Duodenal mucosa (tissue), 2 donors: ENCODE measurements around the gene C11orf65.

Experiments used
- H3K27ac ChIP-seq: one replicate; pipeline ENCODE4 v1.7.0; 2013; ENCODE audit warnings: low read depth, low read length
- H3K27me3 ChIP-seq, 2 donors: one replicate each; pipeline ENCODE4 v1.7.0; 2013; ENCODE audit warnings: low read length in 2 of 2, control low read depth in 1 of 2; ENCODE audit not compliant: insufficient read depth in 2 of 2, control insufficient read depth in 1 of 2
- H3K36me3 ChIP-seq, 2 donors: one replicate each; pipeline ENCODE4 v1.7.0; 2013; ENCODE audit warnings: low read length in 2 of 2, control low read depth in 1 of 2; ENCODE audit not compliant: insufficient read depth in 2 of 2, control insufficient read depth in 1 of 2
- H3K4me1 ChIP-seq, 2 donors: one replicate each; pipeline ENCODE4 v1.7.0; 2013; ENCODE audit warnings: low read length in 2 of 2, control low read depth in 1 of 2; ENCODE audit not compliant: insufficient read depth in 2 of 2, control insufficient read depth in 1 of 2
- H3K4me3 ChIP-seq, 2 donors: one replicate each; pipeline ENCODE4 v1.7.0; 2013; ENCODE audit warnings: low read length in 2 of 2, low read depth in 1 of 2
- H3K9ac ChIP-seq, 2 donors: one replicate each; pipeline ENCODE4 v1.7.0; 2013; ENCODE audit warnings: low read length in 2 of 2, low read depth in 1 of 2
- H3K9me3 ChIP-seq, 2 donors: one replicate each; pipeline ENCODE4 v1.7.0; 2013; ENCODE audit warnings: low read length in 2 of 2, control low read depth in 1 of 2; ENCODE audit not compliant: control insufficient read depth in 1 of 2

Gene C11orf65

GRCh38 chr11:108498046-108498815 is 30.9 kb upstream of the C11orf65 start, which contains the start of gene POGLUT3:
Gene POGLUT3 (minus strand): TSS chr11:108498384. CDS start chr11:108498366, 18 bp downstream.
- Histone ChIP-seq H3K4me3 (peak within 1 kb of the TSS; percentile 70 to 71), H3K27ac (peak within 1 kb of the TSS; percentile 91)

GRCh38 chr11:108497317-108498045 is 30.2 kb upstream of the C11orf65 start:
- H3K4me3 ChIP-seq: peak overlapping the region; percentile 70 to 71
- no peaks in the 10 kb centered on the region for H3K36me3 ChIP-seq
- H3K9me3 ChIP-seq: no peaks in the 10 kb centered on the region
- H3K4me1 ChIP-seq: peaks cover 7 to 10% of the 10 kb centered on the region in 2 donors
- H3K27ac ChIP-seq: peak overlapping the region; percentile 91
- H3K27me3 ChIP-seq: no peaks in the 10 kb centered on the region
- H3K9ac ChIP-seq: peak overlapping the region; percentile 21 to 66

More at GRCh38 chr11:108498046-108498815, 30.9 kb upstream of the C11orf65 start, which contains the start of gene POGLUT3:
- peak within 1 kb of the TSS; percentile 21 to 66 for H3K9ac ChIP-seq
- H3K27me3 ChIP-seq: no peaks in the 10 kb centered on the region
- no peaks in the 10 kb centered on the region for H3K9me3 ChIP-seq
- H3K4me1 ChIP-seq: peaks cover 7 to 10% of the 10 kb centered on the region in 2 donors
- H3K36me3 ChIP-seq: no peaks in the 10 kb centered on the region

- peaks cover 7 to 10% of the 10 kb centered on the region in 2 donors for H3K4me1 ChIP-seq
- H3K27me3 ChIP-seq: no peaks in the 10 kb centered on the region
- H3K9me3 ChIP-seq: no peaks in the 10 kb centered on the region
- peak overlapping the region; percentile 21 to 66 for H3K9ac ChIP-seq
- H3K36me3 ChIP-seq: no peaks in the 10 kb centered on the region
- H3K27ac ChIP-seq: no peak overlapping the region
- peak overlapping the region; percentile 70 to 71 for H3K4me3 ChIP-seq
Measured at GRCh38 chr11:108496643-108497256, 29.4 kb upstream of the C11orf65 start.

- H3K27me3 ChIP-seq: no peaks in the 10 kb centered on the region
- no peaks in the 10 kb centered on the region for H3K9me3 ChIP-seq
- H3K36me3 ChIP-seq: no peaks in the 10 kb centered on the region
- no peak overlapping the region for H3K4me3 ChIP-seq
- no peak overlapping the region for H3K27ac ChIP-seq
- H3K4me1 ChIP-seq: peaks cover 7 to 10% of the 10 kb centered on the region in 2 donors
- H3K9ac ChIP-seq: no peak overlapping the region
Measured at GRCh38 chr11:108495326-108495725, 28.0 kb upstream of the C11orf65 start.

GRCh38 chr11:108494182-108494581 is 26.9 kb upstream of the C11orf65 start:
- Histone ChIP-seq H3K27me3 (no peaks in the 10 kb centered on the region), H3K4me1 (peaks cover 7 to 10% of the 10 kb centered on the region in 2 donors), H3K36me3 (no peaks in the 10 kb centered on the region), H3K27ac (no peak overlapping the region), H3K9me3 (no peaks in the 10 kb centered on the region), H3K9ac (no peak overlapping the region), H3K4me3 (no peak overlapping the region)

- Histone ChIP-seq H3K27ac (no peak overlapping the region), H3K27me3 (no peaks in the 10 kb centered on the region), H3K4me1 (peaks cover 4 to 6% of the 10 kb centered on the region in 2 donors), H3K4me3 (no peak overlapping the region), H3K9me3 (no peaks in the 10 kb centered on the region), H3K9ac (no peak overlapping the region), H3K36me3 (no peaks in the 10 kb centered on the region)
Measured at GRCh38 chr11:108491936-108492335, 24.6 kb upstream of the C11orf65 start.

- Histone ChIP-seq H3K4me3 (no peak overlapping the region), H3K27ac (no peak overlapping the region), H3K9ac (no peak overlapping the region), H3K27me3 (no peaks in the 10 kb centered on the region), H3K4me1 (no peaks in the 10 kb centered on the region), H3K36me3 (peaks cover 0 to 8% of the 10 kb centered on the region in 2 donors), H3K9me3 (no peaks in the 10 kb centered on the region)
Measured at GRCh38 chr11:108486828-108487227, 19.5 kb upstream of the C11orf65 start.

- H3K9me3 ChIP-seq: no peaks in the 10 kb centered on the region
- peaks cover 0 to 13% of the 10 kb centered on the region in 2 donors for H3K36me3 ChIP-seq
- H3K4me3 ChIP-seq: no peak overlapping the region
Measured at GRCh38 chr11:108486331-108486730, 19.0 kb upstream of the C11orf65 start.

GRCh38 chr11:108483163-108483562 is 15.8 kb upstream of the C11orf65 start:
- H3K27me3 ChIP-seq: no peaks in the 10 kb centered on the region
- H3K9me3 ChIP-seq: no peaks in the 10 kb centered on the region
- peaks cover 0 to 18% of the 10 kb centered on the region in 2 donors for H3K36me3 ChIP-seq
- H3K9ac ChIP-seq: no peak overlapping the region
- no peaks in the 10 kb centered on the region for H3K4me1 ChIP-seq
- no peak overlapping the region for H3K27ac ChIP-seq
- H3K4me3 ChIP-seq: no peak overlapping the region

More at GRCh38 chr11:108486331-108486730, 19.0 kb upstream of the C11orf65 start:
- H3K27me3 ChIP-seq: no peaks in the 10 kb centered on the region
- H3K27ac ChIP-seq: no peak overlapping the region
- no peaks in the 10 kb centered on the region for H3K4me1 ChIP-seq
- H3K9ac ChIP-seq: no peak overlapping the region
